Endothelial cell (in vitro differentiated cells): ENCODE results near the gene PPP1R3F. TPM values are rescaled to one million over a fixed set of nuclear protein-coding genes. Genes with fewer than 3 reads are reported as not detected.
"Not testable (repeated sequence)": the region's sequence is repeated elsewhere in the genome, so short reads cannot be mapped to it uniquely, and the experiment has no call there.

ENCODE experiments used
- DNase-seq: peaks from one replicate; pipeline ENCODE4 v3.0.0; 2021; ENCODE audit warnings: low spot score
- H3K27ac Mint-ChIP-seq: one replicate; pipeline ENCODE4 v1.8.0; 2021; ENCODE audit warnings: mixed read lengths, inconsistent platforms; ENCODE audit not compliant: unreplicated experiment
- H3K27me3 Mint-ChIP-seq: one replicate; pipeline ENCODE4 v1.8.0; 2021; ENCODE audit warnings: mild to moderate bottlenecking, moderate library complexity, mixed read lengths, inconsistent platforms; ENCODE audit not compliant: unreplicated experiment
- H3K36me3 Mint-ChIP-seq: one replicate; pipeline ENCODE4 v1.8.0; 2021; ENCODE audit warnings: mild to moderate bottlenecking, low read depth, mixed read lengths, inconsistent platforms; ENCODE audit not compliant: unreplicated experiment
- H3K4me1 Mint-ChIP-seq: one replicate; pipeline ENCODE4 v1.8.0; 2021; ENCODE audit warnings: mild to moderate bottlenecking, mixed read lengths, inconsistent platforms; ENCODE audit not compliant: unreplicated experiment
- H3K4me3 Mint-ChIP-seq: one replicate; pipeline ENCODE4 v1.8.0; 2021; ENCODE audit warnings: mild to moderate bottlenecking, mixed read lengths, inconsistent platforms; ENCODE audit not compliant: unreplicated experiment
- H3K9me3 Mint-ChIP-seq: one replicate; pipeline ENCODE4 v1.8.0; 2021; ENCODE audit warnings: mixed read lengths, inconsistent platforms; ENCODE audit not compliant: unreplicated experiment
- total RNA-seq: library from RNA; stranded (reverse); fragmentation: NEBNext Ultra II Directional; extraction: Animal tissue kit (Norgen Biotek cat#: 25700); gene quantifications from one replicate; pipeline ENCODE4 v1.2.1, GENCODE V29; 2021; ENCODE audit not compliant: unreplicated experiment
- TF ChIP-seq, protein P1 (sequence below): fragments of 200-600 bp; sonication (generic); IDR thresholded peaks from one replicate; pipeline ENCODE4 v1.5.0; 2021; ENCODE audit warnings: antibody characterized with exemption; ENCODE audit not compliant: unreplicated experiment

The PPP1R3F gene
- total RNA-seq, 1 donor from 2014 or later = 6.0 TPM

DNA sequence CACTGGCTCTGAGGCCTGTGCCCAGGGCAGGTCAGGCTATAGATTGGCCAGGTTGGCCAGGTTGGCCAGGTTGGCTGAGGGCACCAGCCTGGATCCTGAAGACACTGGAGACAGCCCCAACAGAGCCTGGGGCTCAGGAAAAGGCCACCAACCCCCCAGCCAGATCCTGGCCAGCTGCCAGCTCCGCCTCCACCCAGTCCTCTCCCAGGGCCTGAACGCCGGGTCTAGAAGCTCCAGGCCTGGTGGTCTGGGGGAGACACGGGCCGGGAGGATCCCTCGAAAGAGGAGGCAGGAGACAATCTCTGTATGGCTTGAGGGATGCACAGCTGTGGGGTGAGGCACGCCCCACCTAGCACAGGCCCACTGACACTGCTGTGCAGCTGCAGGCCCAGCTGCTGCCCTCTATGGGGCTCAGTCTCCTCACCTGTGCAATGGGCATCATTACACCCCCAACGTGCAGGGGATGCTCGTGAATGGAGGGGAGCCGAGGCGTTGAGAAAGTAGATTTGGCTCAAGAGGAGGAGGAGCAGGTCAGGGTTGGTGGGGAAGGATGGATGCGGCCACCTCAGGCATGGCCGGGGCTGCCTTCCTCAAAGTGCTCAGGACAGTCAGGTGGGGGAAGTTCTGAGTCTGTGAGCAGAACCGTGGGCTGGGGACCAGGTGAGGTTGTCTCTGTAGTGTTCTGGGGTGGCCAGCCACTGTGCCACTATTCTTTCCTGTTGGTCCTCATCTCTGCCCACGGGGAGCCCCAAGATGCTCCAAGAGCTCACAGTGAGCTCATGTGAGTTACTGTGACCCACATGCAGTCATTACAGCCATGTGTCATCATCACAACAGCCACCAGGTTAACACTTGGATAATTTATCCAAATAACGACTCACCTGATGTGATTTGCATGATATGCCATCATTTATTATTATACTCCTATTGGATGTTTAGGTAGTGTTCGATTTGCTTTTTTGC, 23.1 kb downstream of the PPP1R3F start:
- no peak for DNase-seq
- Mint-ChIP-seq H3K36me3 (no peaks in the 10 kb centered on the region), H3K4me3 (no peak overlapping the region), H3K27me3 (peaks cover 2% of the 10 kb centered on the region), H3K27ac (no peak overlapping the region), H3K4me1 (no peaks in the 10 kb centered on the region), H3K9me3 (no peaks in the 10 kb centered on the region)
- TF ChIP-seq, protein P1, sequence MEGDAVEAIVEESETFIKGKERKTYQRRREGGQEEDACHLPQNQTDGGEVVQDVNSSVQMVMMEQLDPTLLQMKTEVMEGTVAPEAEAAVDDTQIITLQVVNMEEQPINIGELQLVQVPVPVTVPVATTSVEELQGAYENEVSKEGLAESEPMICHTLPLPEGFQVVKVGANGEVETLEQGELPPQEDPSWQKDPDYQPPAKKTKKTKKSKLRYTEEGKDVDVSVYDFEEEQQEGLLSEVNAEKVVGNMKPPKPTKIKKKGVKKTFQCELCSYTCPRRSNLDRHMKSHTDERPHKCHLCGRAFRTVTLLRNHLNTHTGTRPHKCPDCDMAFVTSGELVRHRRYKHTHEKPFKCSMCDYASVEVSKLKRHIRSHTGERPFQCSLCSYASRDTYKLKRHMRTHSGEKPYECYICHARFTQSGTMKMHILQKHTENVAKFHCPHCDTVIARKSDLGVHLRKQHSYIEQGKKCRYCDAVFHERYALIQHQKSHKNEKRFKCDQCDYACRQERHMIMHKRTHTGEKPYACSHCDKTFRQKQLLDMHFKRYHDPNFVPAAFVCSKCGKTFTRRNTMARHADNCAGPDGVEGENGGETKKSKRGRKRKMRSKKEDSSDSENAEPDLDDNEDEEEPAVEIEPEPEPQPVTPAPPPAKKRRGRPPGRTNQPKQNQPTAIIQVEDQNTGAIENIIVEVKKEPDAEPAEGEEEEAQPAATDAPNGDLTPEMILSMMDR = no peak

DNA sequence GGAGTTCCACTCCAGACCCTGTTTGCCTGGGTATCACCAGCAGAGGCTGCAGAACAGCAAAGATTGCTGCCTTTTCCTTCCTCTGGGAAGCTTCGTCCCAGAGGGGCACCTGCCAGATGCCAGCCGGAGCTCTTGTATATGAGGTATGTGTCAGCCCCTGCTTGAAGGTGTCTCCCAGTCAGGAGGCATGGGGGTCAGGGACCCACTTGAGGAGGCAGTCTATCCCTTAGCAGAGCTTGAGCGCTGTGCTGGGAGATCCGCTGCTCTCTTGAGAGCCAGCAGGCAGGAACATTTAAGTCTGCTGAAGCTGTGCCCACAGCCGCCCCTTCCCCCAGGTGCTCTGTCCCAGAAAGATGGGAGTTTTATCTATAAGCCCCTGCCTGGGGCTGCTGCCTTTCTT, 29.7 kb downstream of the PPP1R3F start:
- not testable (repeated sequence) for H3K36me3 Mint-ChIP-seq, H3K4me3 Mint-ChIP-seq, H3K27me3 Mint-ChIP-seq, H3K9me3 Mint-ChIP-seq, H3K4me1 Mint-ChIP-seq, DNase-seq, H3K27ac Mint-ChIP-seq

DNA sequence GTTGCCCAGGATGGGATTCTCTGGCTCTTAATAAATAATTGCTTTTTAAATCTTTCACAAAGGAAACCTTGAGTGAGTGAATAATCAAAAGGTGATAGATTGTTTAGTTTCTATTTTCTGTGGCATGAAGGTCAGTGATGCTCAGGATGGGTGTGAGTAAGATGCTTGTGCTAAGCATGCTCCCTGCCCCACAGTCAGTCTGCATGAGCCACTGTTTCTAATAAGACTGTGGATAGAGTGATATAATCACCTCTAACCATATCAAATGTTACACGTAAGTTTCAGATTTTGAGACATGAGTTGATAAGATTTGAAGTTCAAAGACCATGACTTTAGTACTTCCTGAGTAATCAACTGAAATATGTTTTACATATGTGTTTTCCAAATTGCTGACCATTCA, 31.1 kb downstream of the PPP1R3F start:
- TF ChIP-seq, protein P1 = no peak
- H3K27me3 Mint-ChIP-seq = no peaks in the 10 kb centered on the region
- H3K27ac Mint-ChIP-seq = no peak overlapping the region
- H3K4me1 Mint-ChIP-seq = no peaks in the 10 kb centered on the region
- no peaks in the 10 kb centered on the region for H3K9me3 Mint-ChIP-seq
- H3K4me3 Mint-ChIP-seq = no peak overlapping the region
- H3K36me3 Mint-ChIP-seq = no peaks in the 10 kb centered on the region
- no peak for DNase-seq

DNA sequence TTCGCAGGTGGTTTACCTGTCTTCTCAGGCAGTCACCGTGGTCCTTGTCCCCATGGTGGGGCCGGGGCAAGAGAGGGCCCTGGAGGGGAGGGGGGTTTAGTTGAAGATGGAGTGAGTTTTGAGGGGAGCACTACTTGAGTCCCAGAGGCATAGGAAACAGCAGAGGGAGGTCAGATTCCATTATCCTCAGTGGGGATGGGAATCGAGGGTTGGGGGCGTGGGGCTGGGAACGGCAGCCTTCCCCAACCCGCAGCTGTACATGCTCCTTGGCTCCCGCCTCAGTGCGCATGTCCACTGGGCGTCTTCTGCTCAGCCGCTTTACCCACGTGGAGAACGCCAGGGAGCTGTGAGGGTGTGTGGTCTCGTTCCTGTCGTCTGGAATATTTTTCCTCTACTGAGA, 33.8 kb downstream of the PPP1R3F start, which contains the start of gene GAGE10:
Gene GAGE10, plus strand, starts transcription at position 301 of the 400 bp plus-strand sequence. CDS start 1,214 bp downstream, outside the sequence.
- Mint-ChIP-seq H3K9me3 (no peaks in the 10 kb centered on the region), H3K27me3 (no peaks in the 10 kb centered on the region), H3K36me3 (no peaks in the 10 kb centered on the region), H3K4me3 (no peak within 1 kb of the TSS), H3K27ac (no peak within 1 kb of the TSS), H3K4me1 (no peaks in the 10 kb centered on the region)
- TF ChIP-seq, protein P1 = no peak
- no peak for DNase-seq

DNA sequence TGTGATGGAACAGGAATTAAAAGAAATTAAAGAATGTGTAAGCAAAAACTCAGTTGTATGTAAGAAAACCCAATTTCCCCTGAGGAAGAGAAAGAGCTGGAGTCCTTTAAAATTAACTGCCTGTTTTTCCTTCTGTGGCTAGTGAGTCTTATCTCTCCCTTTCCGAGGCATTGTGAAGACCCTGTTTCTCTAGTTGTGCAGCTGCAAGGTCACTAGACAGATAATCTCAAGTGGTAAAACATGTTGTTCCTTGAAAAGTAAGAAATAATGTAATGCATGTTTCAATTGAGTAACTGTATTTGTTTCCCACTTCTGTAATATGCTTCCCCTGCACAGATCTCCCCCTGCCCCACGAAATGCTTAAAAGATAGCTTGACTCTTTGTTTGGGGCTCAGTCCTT, 38.2 kb downstream of the PPP1R3F start:
- H3K27ac Mint-ChIP-seq, DNase-seq, H3K36me3 Mint-ChIP-seq, H3K4me1 Mint-ChIP-seq, H3K27me3 Mint-ChIP-seq, H3K4me3 Mint-ChIP-seq, H3K9me3 Mint-ChIP-seq: not testable (repeated sequence)

DNA sequence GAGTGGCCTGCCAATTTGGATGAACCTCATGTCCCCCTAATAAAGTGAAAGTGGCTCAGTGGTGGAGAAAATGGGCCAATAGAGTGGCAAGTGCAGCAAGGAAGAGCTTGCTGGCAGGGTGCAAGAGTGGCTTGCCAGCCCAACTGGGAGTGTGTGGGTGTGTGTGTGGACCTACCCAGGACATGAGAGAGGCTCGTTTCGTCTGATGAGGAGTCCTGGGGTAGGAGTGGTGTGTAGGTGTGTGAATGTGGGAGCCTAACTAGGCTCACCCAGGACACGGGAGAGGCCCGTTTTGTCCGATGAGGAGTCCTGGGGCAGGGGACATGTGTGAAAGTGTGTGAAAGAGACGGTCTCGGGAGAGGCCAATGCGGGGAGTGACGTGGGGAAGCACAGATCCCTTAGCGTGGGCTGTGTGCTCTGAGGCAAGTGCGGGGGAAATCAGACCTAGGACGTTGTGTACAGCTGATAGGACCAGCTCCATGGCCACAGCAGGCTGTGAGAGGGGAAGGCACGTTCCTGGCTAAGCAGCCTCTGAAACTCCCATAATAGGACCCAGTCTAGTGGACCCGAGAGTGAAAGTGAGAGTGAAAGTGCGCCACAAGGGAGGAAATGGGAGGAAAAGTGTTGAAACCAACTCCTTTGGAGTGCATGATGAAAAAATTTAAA, 39.1 kb downstream of the PPP1R3F start:
- Mint-ChIP-seq H3K9me3 (no peaks in the 10 kb centered on the region), H3K27ac (no peak overlapping the region), H3K4me3 (no peak overlapping the region), H3K36me3 (no peaks in the 10 kb centered on the region), H3K27me3 (peaks cover 7% of the 10 kb centered on the region), H3K4me1 (peaks cover 10% of the 10 kb centered on the region)
- DNase-seq = no peak
- TF ChIP-seq, protein P1 = no peak
